PC-3 (cell line): ENCODE measurements around the gene UBE2U.

Experiments used
- EZH2 ChIP-seq: fragments of 300-600 bp; sonication (generic); IDR thresholded peaks from one replicate; pipeline ENCODE4 v1.6.1; 2017; ENCODE audit warnings: antibody characterized with exemption, mild to moderate bottlenecking, low read length; ENCODE audit not compliant: unreplicated experiment
- TF ChIP-seq, protein P1 (sequence below): fragments of 300-600 bp; sonication (generic); conservative IDR thresholded peaks from 2 replicates; pipeline ENCODE4 v1.5.1; 2017; ENCODE audit warnings: antibody characterized with exemption, low read depth, mild to moderate bottlenecking, low read length

DNA sequence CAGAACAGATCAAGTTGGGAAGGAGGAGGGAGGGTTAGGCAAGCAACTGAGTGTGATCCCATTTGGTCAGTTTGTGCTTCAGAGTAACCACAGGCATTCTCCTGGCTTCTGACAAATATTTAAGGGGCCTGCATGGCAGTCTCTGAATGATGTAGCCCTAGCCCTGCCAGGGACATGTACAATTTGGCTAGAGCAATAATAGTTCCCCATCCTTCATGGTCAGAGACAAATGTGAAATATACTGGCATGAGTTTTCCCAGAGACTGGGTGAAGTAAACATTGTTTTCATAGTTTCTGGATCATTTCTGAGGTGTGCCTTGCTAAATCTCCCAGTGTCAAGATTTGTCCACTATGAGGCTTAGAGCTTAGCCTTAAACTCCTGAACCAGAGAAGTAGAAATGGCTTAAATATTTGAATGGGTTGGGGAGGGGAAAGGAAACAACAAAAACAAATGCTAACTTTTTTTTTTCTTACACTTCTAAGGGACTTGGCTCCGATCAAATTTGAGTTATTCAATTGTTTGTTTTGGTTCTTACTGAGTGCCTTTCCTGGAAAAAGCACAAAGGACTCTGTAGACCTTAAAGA lies 42.0 kb upstream of the UBE2U start:
- TF ChIP-seq, protein P1, sequence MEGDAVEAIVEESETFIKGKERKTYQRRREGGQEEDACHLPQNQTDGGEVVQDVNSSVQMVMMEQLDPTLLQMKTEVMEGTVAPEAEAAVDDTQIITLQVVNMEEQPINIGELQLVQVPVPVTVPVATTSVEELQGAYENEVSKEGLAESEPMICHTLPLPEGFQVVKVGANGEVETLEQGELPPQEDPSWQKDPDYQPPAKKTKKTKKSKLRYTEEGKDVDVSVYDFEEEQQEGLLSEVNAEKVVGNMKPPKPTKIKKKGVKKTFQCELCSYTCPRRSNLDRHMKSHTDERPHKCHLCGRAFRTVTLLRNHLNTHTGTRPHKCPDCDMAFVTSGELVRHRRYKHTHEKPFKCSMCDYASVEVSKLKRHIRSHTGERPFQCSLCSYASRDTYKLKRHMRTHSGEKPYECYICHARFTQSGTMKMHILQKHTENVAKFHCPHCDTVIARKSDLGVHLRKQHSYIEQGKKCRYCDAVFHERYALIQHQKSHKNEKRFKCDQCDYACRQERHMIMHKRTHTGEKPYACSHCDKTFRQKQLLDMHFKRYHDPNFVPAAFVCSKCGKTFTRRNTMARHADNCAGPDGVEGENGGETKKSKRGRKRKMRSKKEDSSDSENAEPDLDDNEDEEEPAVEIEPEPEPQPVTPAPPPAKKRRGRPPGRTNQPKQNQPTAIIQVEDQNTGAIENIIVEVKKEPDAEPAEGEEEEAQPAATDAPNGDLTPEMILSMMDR, result no peak
- TF ChIP-seq EZH2, result no peak
